Thymus (tissue), 11 donors: Measurements from ENCODE around the gene LCTL. TPM values are rescaled to one million over a fixed set of nuclear protein-coding genes. Genes with fewer than 3 reads are reported as not detected.
"Not testable (repeated sequence)": the region's sequence is repeated elsewhere in the genome, so short reads cannot be mapped to it uniquely, and the experiment has no call there.

Experiments used
- DNase-seq, 9 donors: peaks; one replicate each; pipeline ENCODE4 v3.0.0-alpha.2; 2013; ENCODE audit warnings: low spot score in 9 of 9, low read depth in 6 of 9, missing footprints in 1 of 9
- H3K27ac ChIP-seq, 2 donors: one replicate each; pipeline ENCODE4 v1.5.1; 2013; ENCODE audit warnings: control low read depth in 1 of 2, low read depth in 1 of 2, low read length in 1 of 2, mild to moderate bottlenecking in 1 of 2, moderate library complexity in 1 of 2
- H3K27me3 ChIP-seq, 2 donors: one replicate each; pipeline ENCODE4 v1.5.1; 2013; ENCODE audit warnings: low read length in 1 of 2; ENCODE audit not compliant: control insufficient read depth in 2 of 2, insufficient read depth in 1 of 2
- H3K36me3 ChIP-seq, 2 donors: one replicate each; pipeline ENCODE4 v1.5.1; 2013; ENCODE audit warnings: low read length in 1 of 2, mild to moderate bottlenecking in 1 of 2, moderate library complexity in 1 of 2; ENCODE audit not compliant: control insufficient read depth in 2 of 2, insufficient read depth in 2 of 2
- H3K4me1 ChIP-seq, 2 donors: one replicate each; pipeline ENCODE4 v1.5.1; 2013; ENCODE audit warnings: low read length in 2 of 2; ENCODE audit not compliant: control insufficient read depth in 2 of 2, insufficient read depth in 2 of 2
- H3K4me3 ChIP-seq, 2 donors: one replicate each; pipeline ENCODE4 v1.5.1; 2013; ENCODE audit warnings: low read length in 2 of 2, control low read depth in 1 of 2, mild to moderate bottlenecking in 1 of 2
- H3K9me3 ChIP-seq, 2 donors: one replicate each; pipeline ENCODE4 v1.5.1; 2013; ENCODE audit warnings: low read length in 1 of 2, mild to moderate bottlenecking in 1 of 2; ENCODE audit not compliant: control insufficient read depth in 2 of 2, insufficient read depth in 1 of 2
- WGBS: extraction: QIAGEN DNeasy Blood & Tissue Kit; methylation state at CpG from one replicate; pipeline ENCODE4 v1.1.7; 2013; 5-methylcytosine and 5-hydroxymethylcytosine counted together
- polyA plus RNA-seq: library from polyadenylated mRNA; stranded (reverse); fragments of 200-250 nt; gene quantifications from one replicate; pipeline ENCODE4 v1.2.3, GENCODE V29; 2013
- total RNA-seq: library from RNA; stranded (reverse); fragments of 120-200 nt; gene quantifications from one replicate; pipeline ENCODE4 v1.2.4, GENCODE V29; 2013
- donor health status: healthy.

The LCTL gene
- total and polyA plus RNA-seq, 2 donors, result 0.07 TPM; not detected in 1

GRCh38 chr15:66594344-66594743 is 28.5 kb upstream of the LCTL start:
- WGBS, result 91% methylated on average over 10 of the region's 10 CpGs
- Histone ChIP-seq H3K27ac (no peak overlapping the region), H3K4me3 (no peak overlapping the region), H3K9me3 (no peaks in the 10 kb centered on the region), H3K27me3 (no peaks in the 10 kb centered on the region), H3K4me1 (peaks cover 0 to 6% of the 10 kb centered on the region in 2 donors), H3K36me3 (no peaks in the 10 kb centered on the region)
- no peak for DNase-seq

GRCh38 chr15:66593219-66593780 is 27.5 kb upstream of the LCTL start:
- Histone ChIP-seq H3K9me3 (no peaks in the 10 kb centered on the region), H3K4me1 (peaks cover 0 to 3% of the 10 kb centered on the region in 2 donors), H3K36me3 (no peaks in the 10 kb centered on the region), H3K27me3 (no peaks in the 10 kb centered on the region), H3K4me3 (no peak overlapping the region), H3K27ac (no peak overlapping the region)
- DNase-seq, result no peak
- WGBS, result 91% methylated on average over 3 of the region's 3 CpGs

GRCh38 chr15:66592505-66593218 is 26.9 kb upstream of the LCTL start:
- Histone ChIP-seq H3K27ac (no peak overlapping the region), H3K4me1 (peaks cover 0 to under 1% of the 10 kb centered on the region in 2 donors), H3K4me3 (no peak overlapping the region), H3K36me3 (no peaks in the 10 kb centered on the region), H3K9me3 (no peaks in the 10 kb centered on the region), H3K27me3 (no peaks in the 10 kb centered on the region)
- 95% methylated on average over 12 of the region's 12 CpGs for WGBS
- no peak for DNase-seq

DNA sequence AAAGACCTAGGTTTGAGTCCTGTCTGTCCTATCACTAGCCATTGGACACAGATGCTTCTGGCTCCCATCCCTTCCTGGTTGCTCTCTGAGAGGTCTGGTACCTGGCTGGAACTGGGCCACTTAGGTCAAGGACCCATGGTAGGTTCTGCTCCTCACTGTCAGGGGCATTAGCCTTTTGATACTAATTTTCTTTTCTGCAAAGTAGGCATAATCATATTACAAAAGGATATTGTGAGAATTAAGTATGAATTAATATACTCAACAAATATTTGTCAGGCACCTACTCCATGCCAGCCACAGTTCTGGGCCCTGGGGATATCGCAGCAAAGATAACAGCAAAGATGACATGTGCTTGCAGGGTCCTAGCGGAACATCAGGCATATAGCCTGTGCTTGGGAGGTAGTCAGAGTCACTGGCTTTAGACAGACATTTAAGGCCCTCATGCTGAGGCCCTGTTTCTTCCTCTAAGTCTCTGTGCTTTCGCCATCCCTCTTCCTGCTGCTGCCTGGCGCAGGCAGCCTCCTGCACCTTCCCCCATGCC is 25.6 kb upstream of the LCTL start:
- DNase-seq, result no peak
- 96% methylated on average over 4 of the region's 4 CpGs for WGBS
- H3K27me3 ChIP-seq, result peaks cover 0 to under 1% of the 10 kb centered on the region in 2 donors

GRCh38 chr15:66590435-66590834 is 24.6 kb upstream of the LCTL start:
- no peaks in the 10 kb centered on the region for H3K4me1 ChIP-seq
- no peaks in the 10 kb centered on the region for H3K9me3 ChIP-seq
- no peaks in the 10 kb centered on the region for H3K36me3 ChIP-seq
- no peak for DNase-seq
- peaks cover 0 to 3% of the 10 kb centered on the region in 2 donors for H3K27me3 ChIP-seq
- 94% methylated on average over 2 of the region's 2 CpGs for WGBS
- no peak overlapping the region for H3K27ac ChIP-seq
- H3K4me3 ChIP-seq, result no peak overlapping the region

More for the DNA sequence above, 25.6 kb upstream of the LCTL start:
- Histone ChIP-seq H3K9me3 (no peaks in the 10 kb centered on the region), H3K4me1 (no peaks in the 10 kb centered on the region), H3K36me3 (no peaks in the 10 kb centered on the region), H3K27ac (no peak overlapping the region), H3K4me3 (no peak overlapping the region)

DNA sequence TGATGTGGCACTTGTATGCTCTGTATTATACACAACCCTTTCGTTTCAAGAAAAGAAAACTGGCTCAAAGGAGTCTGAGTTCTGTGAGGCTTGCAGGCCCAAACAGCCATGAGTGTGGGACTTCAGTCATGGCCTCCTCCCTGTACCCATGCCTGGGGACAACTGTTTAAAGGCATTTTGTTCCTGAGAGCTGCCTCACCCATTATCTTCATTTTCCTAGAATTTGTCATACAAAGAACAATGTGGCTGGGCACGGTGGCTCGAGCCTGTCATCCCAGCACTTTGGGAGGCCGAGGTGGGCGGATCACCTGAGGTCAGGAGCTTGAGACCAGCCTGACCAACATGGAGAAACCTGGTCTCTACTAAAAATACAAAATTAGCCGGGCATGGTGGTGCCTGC is 23.6 kb upstream of the LCTL start:
- H3K27ac ChIP-seq, H3K9me3 ChIP-seq, H3K27me3 ChIP-seq, DNase-seq, H3K4me3 ChIP-seq, H3K4me1 ChIP-seq, H3K36me3 ChIP-seq: not testable (repeated sequence)
- WGBS, result 94% methylated on average over 6 of the region's 6 CpGs

DNA sequence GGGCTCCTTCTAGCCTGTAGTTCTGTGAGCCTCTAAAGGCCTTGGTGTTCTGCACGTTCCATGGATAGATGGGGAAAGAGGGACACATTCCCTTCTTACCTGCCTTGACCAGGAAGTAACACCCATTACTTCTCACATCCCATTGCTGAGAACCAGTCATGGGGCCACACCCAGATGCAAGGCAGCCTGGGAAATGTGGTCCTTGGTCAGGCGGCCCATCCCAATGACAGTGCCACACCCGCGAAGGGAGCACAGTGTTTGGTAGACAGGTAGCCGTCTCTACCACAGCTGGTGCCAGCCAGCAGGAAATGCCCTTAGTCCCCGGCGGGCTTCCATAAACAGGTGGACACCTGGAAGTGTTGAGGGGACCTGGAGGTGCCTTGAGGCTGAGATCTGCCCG is 23.2 kb upstream of the LCTL start:
- Histone ChIP-seq H3K9me3 (no peaks in the 10 kb centered on the region), H3K36me3 (no peaks in the 10 kb centered on the region), H3K27ac (no peak overlapping the region), H3K4me3 (no peak overlapping the region), H3K27me3 (peaks cover 0 to 3% of the 10 kb centered on the region in 2 donors), H3K4me1 (no peaks in the 10 kb centered on the region)
- DNase-seq, result no peak
- 84% methylated on average over 8 of the region's 8 CpGs for WGBS

- 90% methylated on average over 5 of the region's 5 CpGs for WGBS
- no peak for DNase-seq
- Histone ChIP-seq H3K27me3 (peaks cover 0 to 3% of the 10 kb centered on the region in 2 donors), H3K9me3 (no peaks in the 10 kb centered on the region), H3K36me3 (no peaks in the 10 kb centered on the region), H3K4me1 (no peaks in the 10 kb centered on the region), H3K27ac (no peak overlapping the region), H3K4me3 (no peak overlapping the region)
These were observed 22.7 kb upstream of the LCTL start for GRCh38 chr15:66588537-66588936.

- Histone ChIP-seq H3K9me3 (no peaks in the 10 kb centered on the region), H3K27me3 (peaks cover 0 to 3% of the 10 kb centered on the region in 2 donors), H3K27ac (no peak overlapping the region), H3K4me3 (no peak overlapping the region), H3K4me1 (no peaks in the 10 kb centered on the region), H3K36me3 (no peaks in the 10 kb centered on the region)
- no peak for DNase-seq
- 90% methylated on average over 5 of the region's 5 CpGs for WGBS
These were observed 22.0 kb upstream of the LCTL start for GRCh38 chr15:66587749-66588148.
